ENCODE measurements around the gene GALM.

- TF ChIP-seq CTCF (IDR thresholded peaks at IDR 0.05; ENCODE audit: poor library complexity) (no peak), EZH2 (IDR thresholded peaks at IDR 0.05; ENCODE audit: borderline replicate concordance) (no peak), EZH2phosphoT487 (IDR thresholded peaks at IDR 0.05; ENCODE audit: low read depth, severe bottlenecking, unreplicated experiment) (no peak)
These were observed 44.9 kb upstream of the GALM start for GRCh38 chr2:38621018-38621417.

Measured in hepatocyte (in vitro differentiated cells).